K562 (cell line): ENCODE results near the gene C1QTNF8.

ENCODE experiments used
- ATF2 ChIP-seq: sonication (generic); formaldehyde crosslinking; IDR thresholded peaks from 2 replicates; pipeline ENCODE4 v1.8.1; 2022; ENCODE audit warnings: missing genetic modification reagents
- CCNT2 ChIP-seq: IDR thresholded peaks from 2 replicates; pipeline ENCODE4 v1.6.1; 2011; ENCODE audit warnings: borderline replicate concordance, low read depth, mild to moderate bottlenecking, moderate library complexity, mixed read lengths, low read length; ENCODE audit not compliant: insufficient read length; ENCODE audit errors: extremely low read depth
- EP300 ChIP-seq: IDR thresholded peaks from 2 replicates; pipeline ENCODE4 v1.6.1; 2012; ENCODE audit warnings: low read length, improper control_type of control experiment
- ETV6 ChIP-seq, 3 experiments: fragments of 150-350 bp in 1 of 3; sonication (generic) in 1 of 3; formaldehyde crosslinking in 1 of 3; IDR thresholded peaks; 2 replicates each; pipeline versions ENCODE4 v1.6.1 to v1.8.0; 2014 to 2022; ENCODE audit warnings: borderline replicate concordance in 2 of 3, low read depth in 2 of 3, antibody characterized with exemption in 1 of 3, low read length in 1 of 3, mild to moderate bottlenecking in 1 of 3, missing genetic modification reagents in 1 of 3
- MTA3 ChIP-seq: fragments of 450-650 bp; formaldehyde crosslinking; IDR thresholded peaks from 2 replicates; pipeline ENCODE4 v1.6.1; 2017; ENCODE audit warnings: mild to moderate bottlenecking, borderline replicate concordance
- YBX1 ChIP-seq: fragments of 450-650 bp; IDR thresholded peaks from 2 replicates; pipeline ENCODE4 v1.7.1; 2016; ENCODE audit warnings: mild to moderate bottlenecking
- ZNF407 ChIP-seq: fragments of 450-650 bp; IDR thresholded peaks from 2 replicates; pipeline ENCODE4 v1.6.1; 2016; ENCODE audit warnings: low read depth

GRCh38 chr16:1095450-1096168 lies 435 bp downstream of the C1QTNF8 start:
- TF ChIP-seq EP300 (no peak), CCNT2 (no peak), MTA3 (no peak), YBX1 (no peak), ZNF407 (no peak), ATF2 (CRISPR knock-in tag) (no peak), ETV6 (IDR thresholded peaks at IDR 0.05; ENCODE audit: borderline replicate concordance in 1 of 2, low read depth in 2 of 2, low read length in 1 of 2) (no peak), ETV6 (CRISPR knock-in tag; IDR thresholded peaks at IDR 0.05; ENCODE audit: borderline replicate concordance) (no peak)
